ENCODE data around the gene F2RL1. TPM values are rescaled to one million over a fixed set of nuclear protein-coding genes. Genes with fewer than 3 reads are reported as not detected.
"Not testable (repeated sequence)": the region's sequence is repeated elsewhere in the genome, so short reads cannot be mapped to it uniquely, and the experiment has no call there.

F2RL1 gene
- total RNA-seq, 1 experiment from 2014 or later = 37.3 TPM

- TF ChIP-seq ARID4B (CRISPR knock-in tag; IDR thresholded peaks at IDR 0.05; ENCODE audit: borderline replicate concordance) = no peak
- no peak for TF ChIP-seq ZMAT4 (CRISPR knock-in tag; IDR thresholded peaks at IDR 0.05)
- no peak for TF ChIP-seq NFATC4 (CRISPR knock-in tag; IDR thresholded peaks at IDR 0.05)
- no peak for TF ChIP-seq IRF2 (CRISPR knock-in tag; IDR thresholded peaks at IDR 0.05; ENCODE audit: borderline replicate concordance, low read depth)
- no peak for TF ChIP-seq CBFB (CRISPR knock-in tag; IDR thresholded peaks at IDR 0.05; ENCODE audit: low read depth)
- no peak for TF ChIP-seq ATF1 (CRISPR knock-in tag; IDR thresholded peaks at IDR 0.05)
- no peak for TF ChIP-seq ZNF138 (CRISPR knock-in tag; conservative IDR thresholded peaks at IDR 0.05)
Observed at GRCh38 chr5:76821136-76821535, 2.3 kb downstream of the F2RL1 start (continued).

- peaks cover 24% of the 10 kb centered on the region for H3K4me1 Mint-ChIP-seq
- peaks cover 12% of the 10 kb centered on the region for H3K27me3 Mint-ChIP-seq (ENCODE audit: low read depth)
- ATAC-seq; H3K4me3 Mint-ChIP-seq; DNase-seq (ENCODE audit: low spot score); H3K9me3 Mint-ChIP-seq: not testable (repeated sequence)
- peaks cover 13% of the 10 kb centered on the region for H3K36me3 Mint-ChIP-seq
- peak overlapping the region; percentile 25; the same call in 1 of the 2 replicates for H3K27ac Mint-ChIP-seq
- ChIA-PET CTCF (interaction anchor here (0.7 kb wide), 1 partner anchor 1063 kb away, joined by 3 read pairs; no protein-coding TSS in a partner anchor), POLR2A (interaction anchor here (1.2 kb wide), 1 partner anchor 14 kb away, joined by 3 read pairs; no protein-coding TSS in a partner anchor)
- peak; percentile 51; the same call in 1 of the 2 replicates for TF ChIP-seq ZNF121 (CRISPR knock-in tag; IDR thresholded peaks at IDR 0.05)
Observed at GRCh38 chr5:76822105-76822731, 3.4 kb downstream of the F2RL1 start.

GRCh38 chr5:76826416-76826815, 7.6 kb downstream of the F2RL1 start:
- DNase-seq (ENCODE audit: low spot score); H3K9me3 Mint-ChIP-seq; ATAC-seq; H3K4me3 Mint-ChIP-seq; H3K27me3 Mint-ChIP-seq (ENCODE audit: low read depth); CTCF ChIA-PET; POLR2A ChIA-PET; H3K27ac Mint-ChIP-seq: not testable (repeated sequence)
- H3K4me1 Mint-ChIP-seq = peaks cover 13% of the 10 kb centered on the region
- peaks cover 13% of the 10 kb centered on the region for H3K36me3 Mint-ChIP-seq

- no peak for TF ChIP-seq JUN (CRISPR knock-in tag; IDR thresholded peaks at IDR 0.05)
- no peak for TF ChIP-seq ZNF532 (CRISPR knock-in tag; IDR thresholded peaks at IDR 0.05; ENCODE audit: borderline replicate concordance)
- ChIA-PET CTCF (no interaction called here), POLR2A (interaction anchor here (0.7 kb wide), 1 partner anchor 12 kb away, joined by 5 read pairs; the partner anchor contains the start of gene F2RL1)
- no peak overlapping the region for H3K4me3 Mint-ChIP-seq
- no peaks in the 10 kb centered on the region for H3K27me3 Mint-ChIP-seq (ENCODE audit: low read depth)
- peaks cover 11% of the 10 kb centered on the region for H3K4me1 Mint-ChIP-seq
- ATAC-seq (no peak), DNase-seq (ENCODE audit: low spot score) (no peak)
- no peaks in the 10 kb centered on the region for H3K9me3 Mint-ChIP-seq
- peaks cover 21% of the 10 kb centered on the region for H3K36me3 Mint-ChIP-seq
- H3K27ac Mint-ChIP-seq = peak overlapping the region; percentile 44
Observed at GRCh38 chr5:76831110-76831452, 12.3 kb downstream of the F2RL1 start.
